ENCODE measurements around the gene CIB2. TPM values are rescaled to one million over a fixed set of nuclear protein-coding genes. Genes with fewer than 3 reads are reported as not detected.

The CIB2 gene
- total RNA-seq, 1 donor from 2014 or later, result 8.7 TPM

GRCh38 chr15:78083687-78084448 is 47.4 kb downstream of the CIB2 start:
- no peak for DNase-seq

GRCh38 chr15:78083186-78083585 is 48.1 kb downstream of the CIB2 start:
- DNase-seq, result no peak

- DNase-seq, result no peak
Observed at GRCh38 chr15:78082743-78083110, 48.5 kb downstream of the CIB2 start.

- DNase-seq, result no peak
Observed at GRCh38 chr15:78082106-78082742, 49.0 kb downstream of the CIB2 start.

GRCh38 chr15:78080088-78080460 is 51.2 kb downstream of the CIB2 start:
- DNase-seq, result no peak

- no peak for DNase-seq
Observed at GRCh38 chr15:78079298-78080087, 51.8 kb downstream of the CIB2 start.

- no peak for DNase-seq
Observed at GRCh38 chr15:78077871-78078210, 53.4 kb downstream of the CIB2 start.

GRCh38 chr15:78077053-78077870 is 54.0 kb downstream of the CIB2 start, which contains the start of gene TBC1D2B:
Gene TBC1D2B (minus strand): TSS chr15:78077711. CDS start chr15:78077652, 59 bp downstream.
- DNase-seq, result peak; percentile 36

GRCh38 chr15:78076231-78077052 is 54.8 kb downstream of the CIB2 start:
- DNase-seq, result no peak

GRCh38 chr15:78075490-78076230 is 55.6 kb downstream of the CIB2 start:
- peak; percentile 90 for DNase-seq

- peak; percentile 62 for DNase-seq
Observed at GRCh38 chr15:78073046-78073787, 58.0 kb downstream of the CIB2 start.

- DNase-seq, result peak; percentile 69
Observed at GRCh38 chr15:78072080-78072892, 59.0 kb downstream of the CIB2 start.

- no peak for DNase-seq
Observed at GRCh38 chr15:78071383-78071782, 59.9 kb downstream of the CIB2 start.

- no peak for DNase-seq
Observed at GRCh38 chr15:78070049-78070700, 61.1 kb downstream of the CIB2 start.

- DNase-seq, result no peak
Observed at GRCh38 chr15:78069462-78070029, 61.7 kb downstream of the CIB2 start.

- no peak for DNase-seq
Observed at GRCh38 chr15:78069052-78069414, 62.2 kb downstream of the CIB2 start.

- DNase-seq, result peak; percentile 79
Observed at GRCh38 chr15:78067328-78068228, 63.7 kb downstream of the CIB2 start.
